Keratinocyte (primary cell): Measurements from ENCODE around the gene TDRD9. TPM values are rescaled to one million over a fixed set of nuclear protein-coding genes. Genes with fewer than 3 reads are reported as not detected.

Source experiments
- DNase-seq: peaks from one replicate; pipeline ENCODE4 v3.0.0-alpha.2; 2011; ENCODE audit warnings: low read depth, missing footprints, low spot score
- FAIRE-seq: peaks from 2 replicates; lab custom pipeline; 2011; peaks lifted over from hg19 to GRCh38; lab: Jason Lieb, UNC
- H2AFZ ChIP-seq: 2 replicates; pipeline ENCODE4 v1.6.0; 2012; ENCODE audit warnings: low read length, control low read depth, inconsistent platforms; ENCODE audit not compliant: control insufficient read depth
- H3K27ac ChIP-seq: 2 replicates; pipeline ENCODE4 v1.5.1; 2011; ENCODE audit warnings: low read length; ENCODE audit not compliant: control insufficient read depth, insufficient read depth
- H3K27me3 ChIP-seq: 3 replicates; pipeline ENCODE4 v1.6.0; 2011; ENCODE audit warnings: low read length; ENCODE audit not compliant: control insufficient read depth, insufficient read depth; ENCODE audit errors: extremely low read depth
- H3K36me3 ChIP-seq, 2 experiments: 2 replicates in 1 of 2; 3 replicates in 1 of 2; pipeline ENCODE4 v1.5.1; 2011; ENCODE audit warnings: low read length in 2 of 2, mild to moderate bottlenecking in 1 of 2; ENCODE audit not compliant: control insufficient read depth in 2 of 2, insufficient read depth in 2 of 2; ENCODE audit errors: extremely low read depth in 1 of 2
- H3K4me1 ChIP-seq: 3 replicates; pipeline ENCODE4 v1.5.1; 2011; ENCODE audit warnings: low read length; ENCODE audit not compliant: control insufficient read depth, insufficient read depth; ENCODE audit errors: extremely low read depth
- H3K4me2 ChIP-seq: 3 replicates; pipeline ENCODE4 v1.6.0; 2011; ENCODE audit warnings: low read depth, low read length; ENCODE audit not compliant: control insufficient read depth, insufficient read depth; ENCODE audit errors: extremely low read depth
- H3K4me3 ChIP-seq, 3 experiments: fragments of 200-600 bp in 1 of 3; sonication (generic) in 1 of 3; 2 replicates in 2 of 3; 3 replicates in 1 of 3; pipeline ENCODE4 v1.5.1; 2011 to 2016; ENCODE audit warnings: low read length in 3 of 3, mild to moderate bottlenecking in 3 of 3, control low read depth in 2 of 3, inconsistent platforms in 1 of 3, low read depth in 1 of 3, mixed read lengths in 1 of 3, mixed run types in 1 of 3, moderate library complexity in 1 of 3; ENCODE audit not compliant: control insufficient read depth in 2 of 3, insufficient read depth in 2 of 3; ENCODE audit errors: extremely low read depth in 1 of 3
- H3K79me2 ChIP-seq: 2 replicates; pipeline ENCODE4 v1.6.0; 2012; ENCODE audit warnings: low read length; ENCODE audit not compliant: control insufficient read depth, insufficient read depth
- H3K9ac ChIP-seq: 3 replicates; pipeline ENCODE4 v1.6.0; 2011; ENCODE audit warnings: low read length; ENCODE audit not compliant: control insufficient read depth, insufficient read depth; ENCODE audit errors: extremely low read depth
- H3K9me1 ChIP-seq: 3 replicates; pipeline ENCODE4 v1.6.0; 2011; ENCODE audit warnings: low read length; ENCODE audit not compliant: control insufficient read depth, insufficient read depth; ENCODE audit errors: extremely low read depth
- H3K9me3 ChIP-seq: 2 replicates; pipeline ENCODE4 v1.5.1; 2012; ENCODE audit warnings: low read depth, low read length; ENCODE audit not compliant: control insufficient read depth
- H4K20me1 ChIP-seq: 3 replicates; pipeline ENCODE4 v1.6.0; 2011; ENCODE audit warnings: low read length; ENCODE audit not compliant: control insufficient read depth, insufficient read depth; ENCODE audit errors: extremely low read depth
- CTCF ChIP-seq, 3 experiments: IDR thresholded peaks in 1 of 3; conservative IDR thresholded peaks in 1 of 3; optimal IDR thresholded peaks in 1 of 3; 2 replicates in 2 of 3; 3 replicates in 1 of 3; pipeline versions ENCODE3 to v1.5.1; 2011; ENCODE audit warnings: low read length in 3 of 3, mild to moderate bottlenecking in 3 of 3, moderate library complexity in 2 of 3, control low read depth in 1 of 3, inconsistent platforms in 1 of 3; ENCODE audit not compliant: insufficient read depth in 2 of 3; ENCODE audit errors: extremely low read depth in 1 of 3
- EZH2 ChIP-seq: IDR thresholded peaks from one replicate; pipeline ENCODE4 v1.6.1; 2012; ENCODE audit warnings: inconsistent platforms, mild to moderate bottlenecking, low read length, moderate library complexity
- dilution Hi-C: fragments of 300-500 bp; cut with MboI; formaldehyde crosslinking; loops from one replicate; pipeline ENCODE4 v1.7.0; 2020; ENCODE audit warnings: low sequenced_read_pairs; ENCODE audit not compliant: extremely low pct_ligation_motif_present
- polyA plus RNA-seq, 5 experiments: library from polyadenylated mRNA; depleted of rRNA in 3 of 5; stranded (reverse) in 3 of 5; stranded (forward) in 1 of 5; unstranded in 1 of 5; fragments of >200 nt; gene quantifications; 1 replicate in 1 of 5; 2 replicates in 3 of 5; 3 replicates in 1 of 5; pipeline versions ENCODE4 v1.2.1 to v1.2.3, GENCODE V29; 2011 to 2012; ENCODE audit warnings: missing spikeins in 2 of 5, low read depth in 1 of 5, low replicate concordance in 1 of 5

TDRD9 gene
- polyA plus RNA-seq, 1 donor (not counting 4 experiments of a cell fraction or from before 2014, with no cell fraction given) = 0.10 TPM

GRCh38 chr14:104098272-104099095 is 170.2 kb downstream of the TDRD9 start:
- H2AFZ ChIP-seq = no peak overlapping the region
- dilution Hi-C loops = no loop called here
- no peaks in the 10 kb centered on the region for H3K9me3 ChIP-seq
- peaks cover 11% of the 10 kb centered on the region for H3K4me1 ChIP-seq
- no peaks in the 10 kb centered on the region for H3K9me1 ChIP-seq
- H3K9ac ChIP-seq = no peak overlapping the region
- H3K4me2 ChIP-seq = no peak overlapping the region
- FAIRE-seq (no peak), DNase-seq (no peak)
- H3K79me2 ChIP-seq = no peaks in the 10 kb centered on the region
- no peaks in the 10 kb centered on the region for H3K36me3 ChIP-seq
- no peak overlapping the region for H3K4me3 ChIP-seq
- H3K27ac ChIP-seq = no peak overlapping the region
- H3K27me3 ChIP-seq = peaks cover 4% of the 10 kb centered on the region
- H4K20me1 ChIP-seq = no peaks in the 10 kb centered on the region
- TF ChIP-seq EZH2 = no peak
- TF ChIP-seq CTCF (optimal IDR thresholded peaks at IDR 0.05 in 1 of 3, IDR thresholded peaks at IDR 0.05 in 1 of 3, conservative IDR thresholded peaks at IDR 0.05 in 1 of 3; ENCODE audit: extremely low read depth in 1 of 3, insufficient read depth in 2 of 3, low read length in 3 of 3) = no peak

DNA sequence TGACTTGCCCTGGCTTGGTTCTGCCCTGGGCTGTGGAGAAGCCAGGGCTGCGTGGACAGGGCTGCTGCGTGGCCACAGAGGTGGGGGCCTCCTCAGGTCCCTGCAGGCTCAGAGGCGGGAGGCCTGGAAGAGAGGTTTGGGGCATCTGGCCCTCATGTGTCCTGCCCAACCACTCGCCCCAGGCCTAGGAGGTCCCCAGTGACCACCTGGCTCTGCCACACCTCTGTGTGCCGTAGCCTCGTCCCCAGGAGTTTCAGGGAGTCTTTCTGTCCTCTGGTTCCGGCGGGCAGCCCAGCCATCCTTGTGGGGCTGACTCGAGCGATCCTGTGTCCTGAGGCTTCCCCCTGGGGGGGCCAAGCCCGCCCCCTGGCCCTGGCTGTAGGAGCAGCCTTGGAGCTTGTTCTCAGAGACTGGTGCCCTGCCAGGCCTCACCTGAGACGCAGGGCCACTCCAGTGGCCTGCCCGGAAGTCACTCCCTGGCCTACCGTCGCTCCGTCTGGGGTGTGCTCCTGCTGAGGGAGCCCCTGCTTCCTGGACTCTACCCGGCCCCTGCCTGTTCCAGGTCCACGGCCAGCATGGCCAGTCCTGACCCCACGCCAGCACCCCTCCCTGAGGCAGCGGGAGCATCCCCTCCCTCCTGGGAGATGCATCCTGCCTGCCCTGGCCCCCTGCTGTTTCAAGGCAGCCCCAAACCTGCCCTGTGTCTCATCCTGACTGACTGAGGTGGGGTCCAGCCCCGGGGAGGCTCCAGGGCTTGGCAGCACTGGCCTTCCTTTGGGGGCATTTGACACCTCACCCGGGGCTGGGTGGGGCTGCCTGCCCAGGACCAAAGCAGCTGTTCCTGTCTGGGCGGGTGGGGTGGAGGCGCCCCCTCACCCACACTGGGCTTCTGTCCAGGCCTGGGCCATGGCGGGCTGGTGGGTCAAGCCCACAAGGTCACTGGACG is 171.1 kb downstream of the TDRD9 start:
- Histone ChIP-seq H3K9ac (no peak overlapping the region), H2AFZ (no peak overlapping the region), H3K27me3 (peaks cover 4% of the 10 kb centered on the region), H3K79me2 (no peaks in the 10 kb centered on the region), H3K4me3 (no peak overlapping the region), H3K36me3 (no peaks in the 10 kb centered on the region), H3K4me2 (no peak overlapping the region), H3K27ac (no peak overlapping the region), H4K20me1 (no peaks in the 10 kb centered on the region), H3K9me3 (no peaks in the 10 kb centered on the region), H3K9me1 (no peaks in the 10 kb centered on the region), H3K4me1 (peaks cover 12% of the 10 kb centered on the region)
- DNase-seq = no peak
- no peak for FAIRE-seq
- dilution Hi-C loops = no loop called here
- TF ChIP-seq EZH2 (no peak), CTCF (optimal IDR thresholded peaks at IDR 0.05 in 1 of 3, IDR thresholded peaks at IDR 0.05 in 1 of 3, conservative IDR thresholded peaks at IDR 0.05 in 1 of 3; ENCODE audit: extremely low read depth in 1 of 3, insufficient read depth in 2 of 3, low read length in 3 of 3) (no peak)
